ENCODE measurements around the gene RHOF.
"Not testable (repeated sequence)": the region's sequence is repeated elsewhere in the genome, so short reads cannot be mapped to it uniquely, and the experiment has no call there.

RHOF gene

GRCh38 chr12:121790785-121791184, 2.7 kb downstream of the RHOF start:
- DNase-seq: not testable (repeated sequence)

- peak; percentile 97 for DNase-seq
Observed at GRCh38 chr12:121789800-121790728, 3.4 kb downstream of the RHOF start.

GRCh38 chr12:121789233-121789781, 4.2 kb downstream of the RHOF start:
- DNase-seq: peak; percentile 70

GRCh38 chr12:121788176-121788818, 5.2 kb downstream of the RHOF start:
- DNase-seq: no peak

GRCh38 chr12:121787063-121788025, 6.1 kb downstream of the RHOF start:
- DNase-seq: peak; percentile 59

GRCh38 chr12:121786440-121786825, 7.1 kb downstream of the RHOF start:
- peak; percentile 62 for DNase-seq

- no peak for DNase-seq
Observed at GRCh38 chr12:121784460-121784859, 9.0 kb downstream of the RHOF start.

- DNase-seq: no peak
Observed at GRCh38 chr12:121783766-121784165, 9.7 kb downstream of the RHOF start.

GRCh38 chr12:121781998-121782979, 11.2 kb downstream of the RHOF start:
- peak; percentile 63 for DNase-seq

- DNase-seq: no peak
Observed at GRCh38 chr12:121781484-121781997, 11.9 kb downstream of the RHOF start.

GRCh38 chr12:121780429-121780828, 13.1 kb downstream of the RHOF start:
- no peak for DNase-seq

GRCh38 chr12:121779422-121779895, 14.0 kb downstream of the RHOF start:
- no peak for DNase-seq

- DNase-seq: no peak
Observed at GRCh38 chr12:121778567-121779421, 14.7 kb downstream of the RHOF start.

- peak; percentile 84 for DNase-seq
Observed at GRCh38 chr12:121776190-121777098, 17.0 kb downstream of the RHOF start.

- DNase-seq: no peak
Observed at GRCh38 chr12:121775501-121775900, 18.0 kb downstream of the RHOF start.

GRCh38 chr12:121774968-121775474, 18.5 kb downstream of the RHOF start:
- no peak for DNase-seq

- peak; percentile 84 for DNase-seq
Observed at GRCh38 chr12:121773011-121773777, 20.3 kb downstream of the RHOF start.
